ENCODE data around the gene TJP3. TPM values are rescaled to one million over a fixed set of nuclear protein-coding genes. Genes with fewer than 3 reads are reported as not detected.

The TJP3 gene
- total and polyA plus RNA-seq, 10 of the 15 experiments (the other 5 are each of a cell fraction or from before 2014, with no cell fraction given): 0.04 to 1.2 (median 0.29) TPM; not detected in 6

DNA sequence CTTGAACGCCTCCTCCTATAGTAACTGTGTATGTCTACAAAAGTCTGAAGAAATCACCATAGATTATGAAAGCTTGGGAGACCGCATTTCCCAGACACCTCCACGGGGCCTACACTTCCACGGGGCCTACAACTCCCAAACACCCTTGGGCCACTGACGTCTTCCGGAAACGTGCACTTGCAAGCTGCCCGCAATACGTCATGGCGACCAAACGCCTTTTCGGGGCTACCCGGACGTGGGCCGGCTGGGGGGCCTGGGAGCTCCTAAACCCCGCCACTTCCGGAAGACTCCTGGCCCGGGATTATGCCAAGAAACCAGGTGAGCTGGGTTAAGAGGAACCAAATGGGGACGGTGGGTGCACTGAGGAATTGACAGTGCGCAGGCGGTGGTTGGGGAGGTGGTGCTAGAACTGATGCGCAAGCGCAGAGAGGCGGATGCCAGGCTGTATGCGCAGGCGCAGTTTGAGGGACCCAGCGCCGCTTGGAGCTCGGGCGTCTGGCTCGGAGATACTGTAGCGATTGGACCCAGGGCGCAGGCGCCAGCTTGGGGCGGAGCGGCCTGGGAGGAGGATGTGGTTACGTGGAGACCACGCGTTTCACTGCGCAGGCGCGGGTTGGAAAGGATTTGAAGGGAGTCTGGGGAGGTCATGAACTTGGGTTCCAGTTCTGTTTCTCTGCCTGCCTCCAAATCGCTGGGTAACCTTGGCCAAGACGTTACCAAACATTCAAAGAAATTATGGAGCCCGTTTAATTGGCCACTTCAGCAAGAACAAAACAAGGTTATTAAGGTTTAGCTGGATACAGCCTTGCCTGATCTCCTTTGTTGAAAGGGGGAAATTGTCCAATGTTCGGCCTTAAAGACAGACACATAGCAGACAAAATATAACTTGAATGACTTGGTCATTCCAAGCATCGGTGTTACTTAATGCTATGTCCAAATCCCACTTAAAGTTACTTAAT, 54.6 kb downstream of the TJP3 start, which contains the start of gene MRPL54 (continued):
- TF ChIP-seq RB1 (IDR thresholded peaks at IDR 0.05; ENCODE audit: borderline replicate concordance) (peak; percentile 26; the same call in 1 of the 2 replicates), BCL11A (IDR thresholded peaks at IDR 0.05; ENCODE audit: low read depth, low read length) (no peak), BRCA1 (IDR thresholded peaks at IDR 0.05; ENCODE audit: low read depth, low read length) (no peak), ETV6 (conservative IDR thresholded peaks at IDR 0.05 in 1 of 2, IDR thresholded peaks at IDR 0.05 in 1 of 2; ENCODE audit: borderline replicate concordance in 1 of 2, low read depth in 1 of 2) (no peak), ATF7 (IDR thresholded peaks at IDR 0.05; ENCODE audit: low read depth) (peak; percentile 98), SMAD5 (IDR thresholded peaks at IDR 0.05; ENCODE audit: low read depth) (no peak), HDGF (IDR thresholded peaks at IDR 0.05) (peak; percentile 98), ZNF217 (IDR thresholded peaks at IDR 0.05) (peak; percentile 79), ATF2 (IDR thresholded peaks at IDR 0.05; ENCODE audit: low read length) (no peak), FOXM1 (IDR thresholded peaks at IDR 0.05; ENCODE audit: low read depth, low read length) (no peak), PML (IDR thresholded peaks at IDR 0.05; ENCODE audit: low read length) (peak; percentile 93), EED (IDR thresholded peaks at IDR 0.05; ENCODE audit: low read depth) (0 out of 2 replicates have a peak, but pooled peaks have one; percentile 30), MEF2A (IDR thresholded peaks at IDR 0.05; ENCODE audit: insufficient read depth, low read depth, low read length) (no peak), CHD1 (IDR thresholded peaks at IDR 0.05; ENCODE audit: low read depth, low read length) (0 out of 2 replicates have a peak, but pooled peaks have one; percentile 24), SREBF2 (IDR thresholded peaks at IDR 0.05; ENCODE audit: low read length) (no peak), POU2F2 (IDR thresholded peaks at IDR 0.05; ENCODE audit: borderline replicate concordance, low read depth, low read length) (peak; percentile 65; the same call in 1 of the 3 replicates), ELK1 (IDR thresholded peaks at IDR 0.05; ENCODE audit: low read depth, low read length) (peak; percentile 78), FOXK2 (IDR thresholded peaks at IDR 0.05) (no peak), NFYA (IDR thresholded peaks at IDR 0.05; ENCODE audit: borderline replicate concordance, low read depth, low read length) (no peak), EGR1 (IDR thresholded peaks at IDR 0.05; ENCODE audit: borderline replicate concordance in 1 of 2, low read depth in 2 of 2, low read length in 2 of 2) (peak in 1 of 2 experiments; percentile 18; a peak in 1 of 3 replicates), ZZZ3 (IDR thresholded peaks at IDR 0.05; ENCODE audit: control insufficient read depth, insufficient read length, low read depth) (no peak), NBN (IDR thresholded peaks at IDR 0.05) (peak; percentile 94)
- TF ChIP-seq, protein P1, sequence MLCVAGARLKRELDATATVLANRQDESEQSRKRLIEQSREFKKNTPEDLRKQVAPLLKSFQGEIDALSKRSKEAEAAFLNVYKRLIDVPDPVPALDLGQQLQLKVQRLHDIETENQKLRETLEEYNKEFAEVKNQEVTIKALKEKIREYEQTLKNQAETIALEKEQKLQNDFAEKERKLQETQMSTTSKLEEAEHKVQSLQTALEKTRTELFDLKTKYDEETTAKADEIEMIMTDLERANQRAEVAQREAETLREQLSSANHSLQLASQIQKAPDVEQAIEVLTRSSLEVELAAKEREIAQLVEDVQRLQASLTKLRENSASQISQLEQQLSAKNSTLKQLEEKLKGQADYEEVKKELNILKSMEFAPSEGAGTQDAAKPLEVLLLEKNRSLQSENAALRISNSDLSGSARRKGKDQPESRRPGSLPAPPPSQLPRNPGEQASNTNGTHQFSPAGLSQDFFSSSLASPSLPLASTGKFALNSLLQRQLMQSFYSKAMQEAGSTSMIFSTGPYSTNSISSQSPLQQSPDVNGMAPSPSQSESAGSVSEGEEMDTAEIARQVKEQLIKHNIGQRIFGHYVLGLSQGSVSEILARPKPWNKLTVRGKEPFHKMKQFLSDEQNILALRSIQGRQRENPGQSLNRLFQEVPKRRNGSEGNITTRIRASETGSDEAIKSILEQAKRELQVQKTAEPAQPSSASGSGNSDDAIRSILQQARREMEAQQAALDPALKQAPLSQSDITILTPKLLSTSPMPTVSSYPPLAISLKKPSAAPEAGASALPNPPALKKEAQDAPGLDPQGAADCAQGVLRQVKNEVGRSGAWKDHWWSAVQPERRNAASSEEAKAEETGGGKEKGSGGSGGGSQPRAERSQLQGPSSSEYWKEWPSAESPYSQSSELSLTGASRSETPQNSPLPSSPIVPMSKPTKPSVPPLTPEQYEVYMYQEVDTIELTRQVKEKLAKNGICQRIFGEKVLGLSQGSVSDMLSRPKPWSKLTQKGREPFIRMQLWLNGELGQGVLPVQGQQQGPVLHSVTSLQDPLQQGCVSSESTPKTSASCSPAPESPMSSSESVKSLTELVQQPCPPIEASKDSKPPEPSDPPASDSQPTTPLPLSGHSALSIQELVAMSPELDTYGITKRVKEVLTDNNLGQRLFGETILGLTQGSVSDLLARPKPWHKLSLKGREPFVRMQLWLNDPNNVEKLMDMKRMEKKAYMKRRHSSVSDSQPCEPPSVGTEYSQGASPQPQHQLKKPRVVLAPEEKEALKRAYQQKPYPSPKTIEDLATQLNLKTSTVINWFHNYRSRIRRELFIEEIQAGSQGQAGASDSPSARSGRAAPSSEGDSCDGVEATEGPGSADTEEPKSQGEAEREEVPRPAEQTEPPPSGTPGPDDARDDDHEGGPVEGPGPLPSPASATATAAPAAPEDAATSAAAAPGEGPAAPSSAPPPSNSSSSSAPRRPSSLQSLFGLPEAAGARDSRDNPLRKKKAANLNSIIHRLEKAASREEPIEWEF (IDR thresholded peaks at IDR 0.05; ENCODE audit: insufficient replicate concordance, low read depth, low read length): no peak

Measured in GM12878 (cell line).